HEK293 (cell line): ENCODE data around the gene WIPF3.

ENCODE experiments used
- CTCF ChIA-PET: fragments of 350-600 bp; formaldehyde crosslinking; extraction: SDS; loops from one replicate; lab custom pipeline; 2021; ENCODE audit warnings: antibody characterized with exemption; lab: Yijun Ruan, JAX
- POLR2A ChIA-PET: fragments of 300-600 bp; formaldehyde crosslinking; extraction: SDS; loops from one replicate; lab custom pipeline; 2020; ENCODE audit warnings: antibody characterized with exemption, inconsistent platforms; lab: Yijun Ruan, JAX
- H3K27ac ChIP-seq: fragments of 200-500 bp; sonication (Bioruptor generic); 2 replicates; pipeline ENCODE4 v1.5.1; 2014; ENCODE audit warnings: low read depth, low read length, control low read depth, inconsistent platforms; ENCODE audit errors: extremely low read depth
- H3K36me3 ChIP-seq, 2 experiments: fragments of 200-500 bp in 1 of 2; sonication (Bioruptor generic) in 1 of 2; 1 replicate in 1 of 2; 2 replicates in 1 of 2; pipeline ENCODE4 v1.5.1; 2014 to 2017; ENCODE audit warnings: inconsistent platforms in 2 of 2, low read length in 2 of 2; ENCODE audit not compliant: control insufficient read depth in 2 of 2, insufficient read depth in 1 of 2
- H3K4me1 ChIP-seq: fragments of 200-500 bp; sonication (Bioruptor generic); 2 replicates; pipeline ENCODE4 v1.5.1; 2014; ENCODE audit warnings: mild to moderate bottlenecking, low read length, inconsistent platforms; ENCODE audit not compliant: control insufficient read depth, insufficient read depth
- H3K4me3 ChIP-seq: 2 replicates; pipeline ENCODE4 v1.5.1; 2011; ENCODE audit warnings: low read depth, mild to moderate bottlenecking, control low read depth, low read length, moderate library complexity
- H3K9me3 ChIP-seq: fragments of 200-500 bp; sonication (Bioruptor generic); 2 replicates; pipeline ENCODE4 v1.5.1; 2014; ENCODE audit warnings: low read depth, low read length, inconsistent platforms; ENCODE audit not compliant: control insufficient read depth, insufficient read depth
- HIC1 ChIP-seq: fragments of 450-650 bp; formaldehyde crosslinking; IDR thresholded peaks from 2 replicates; pipeline ENCODE4 v1.5.1; 2016; ENCODE audit warnings: missing biosample characterization, missing genetic modification characterization
- KLF10 ChIP-seq: fragments of 450-650 bp; IDR thresholded peaks from 2 replicates; pipeline ENCODE4 v1.5.1; 2018; ENCODE audit warnings: missing biosample characterization, mild to moderate bottlenecking, missing genetic modification characterization
- PRDM10 ChIP-seq: fragments of 450-650 bp; formaldehyde crosslinking; IDR thresholded peaks from 2 replicates; pipeline ENCODE4 v1.5.1; 2016; ENCODE audit warnings: missing biosample characterization, missing genetic modification characterization
- PRDM4 ChIP-seq: fragments of 450-650 bp; formaldehyde crosslinking; IDR thresholded peaks from 2 replicates; pipeline ENCODE4 v1.5.1; 2017; ENCODE audit warnings: missing biosample characterization, missing genetic modification characterization
- SP7 ChIP-seq: fragments of 450-650 bp; formaldehyde crosslinking; IDR thresholded peaks from 2 replicates; pipeline ENCODE4 v1.5.1; 2016; ENCODE audit warnings: missing biosample characterization, missing genetic modification characterization
- ZBTB44 ChIP-seq: fragments of 450-650 bp; IDR thresholded peaks from 2 replicates; pipeline ENCODE4 v1.5.1; 2018; ENCODE audit warnings: missing biosample characterization, mild to moderate bottlenecking, missing genetic modification characterization
- ZNF184 ChIP-seq: fragments of 450-650 bp; IDR thresholded peaks from 2 replicates; pipeline ENCODE4 v1.5.1; 2018; ENCODE audit warnings: missing biosample characterization, mild to moderate bottlenecking, missing genetic modification characterization
- ZNF266 ChIP-seq: fragments of 450-650 bp; formaldehyde crosslinking; IDR thresholded peaks from 2 replicates; pipeline ENCODE4 v1.5.1; 2016; ENCODE audit warnings: missing biosample characterization, missing genetic modification characterization, low read depth
- ZNF335 ChIP-seq: fragments of 450-650 bp; formaldehyde crosslinking; conservative IDR thresholded peaks from 2 replicates; pipeline ENCODE4 v1.5.1; 2016; ENCODE audit warnings: missing biosample characterization, missing genetic modification characterization
- ZNF529 ChIP-seq: fragments of 450-650 bp; formaldehyde crosslinking; IDR thresholded peaks from 2 replicates; pipeline ENCODE4 v1.5.1; 2017; ENCODE audit warnings: missing genetic modification characterization, missing biosample characterization; ENCODE audit not compliant: insufficient replicate concordance
- ZNF561 ChIP-seq: fragments of 450-650 bp; IDR thresholded peaks from 2 replicates; pipeline ENCODE4 v1.5.1; 2018; ENCODE audit warnings: missing biosample characterization, missing genetic modification characterization, borderline replicate concordance
- ZNF776 ChIP-seq: fragments of 450-650 bp; formaldehyde crosslinking; IDR thresholded peaks from 2 replicates; pipeline ENCODE4 v1.5.0; 2017; ENCODE audit warnings: missing biosample characterization, missing genetic modification characterization, borderline replicate concordance
- ZSCAN18 ChIP-seq: fragments of 450-650 bp; formaldehyde crosslinking; IDR thresholded peaks from 2 replicates; pipeline ENCODE4 v1.5.1; 2016; ENCODE audit warnings: missing biosample characterization, missing genetic modification characterization
- ZXDB ChIP-seq: fragments of 450-650 bp; formaldehyde crosslinking; IDR thresholded peaks from 2 replicates; pipeline ENCODE4 v1.5.1; 2016; ENCODE audit warnings: missing biosample characterization, missing genetic modification characterization

WIPF3 gene

GRCh38 chr7:29809533-29810155, 3.3 kb downstream of the WIPF3 start:
- Histone ChIP-seq H3K9me3 (no peaks in the 10 kb centered on the region), H3K4me1 (peaks cover 23% of the 10 kb centered on the region), H3K36me3 (no peaks in the 10 kb centered on the region)
- POLR2A ChIA-PET: no interaction called here
- CTCF ChIA-PET: interaction anchor here (0.7 kb wide), 1 partner anchor 175 kb away, joined by 3 read pairs; no protein-coding TSS in a partner anchor
- TF ChIP-seq KLF10 (tag by site-specific recombination) (no peak), SP7 (0 out of 2 replicates have a peak, but pooled peaks have one; percentile 15), HIC1 (tag by site-specific recombination) (no peak), PRDM4 (tag by site-specific recombination) (peak; percentile 95), PRDM10 (tag by site-specific recombination) (peak; percentile 96), ZNF776 (tag by site-specific recombination) (no peak), ZSCAN18 (tag by site-specific recombination) (no peak), ZNF266 (tag by site-specific recombination) (no peak), ZNF184 (tag by site-specific recombination) (no peak), ZBTB44 (tag by site-specific recombination) (no peak), ZNF561 (tag by site-specific recombination) (no peak), ZNF529 (tag by site-specific recombination) (no peak), ZNF335 (tag by site-specific recombination) (no peak), ZXDB (0 out of 2 replicates have a peak, but pooled peaks have one; percentile 26)
- TF ChIP-seq, all 188 proteins: peak for 4
- Histone ChIP-seq H3K27ac (no peak overlapping the region; the same call in 1 of the 2 replicates), H3K4me3 (no peak overlapping the region)
